Middle frontal gyrus (tissue), 1 donor: ENCODE data around the gene ZFHX2.
"Not testable (repeated sequence)": the region's sequence is repeated elsewhere in the genome, so short reads cannot be mapped to it uniquely, and the experiment has no call there.

Source experiments
- DNase-seq: peaks from one replicate; pipeline ENCODE4 v3.0.0-alpha.2; 2015; ENCODE audit warnings: low spot score; ENCODE audit errors: extremely low spot score

Gene ZFHX2

GRCh38 chr14:23551266-23552028, at the start of gene ZFHX2:
Gene ZFHX2, minus strand, starts transcription at chr14:23551765. Its CDS starts 16,440 bp downstream, at chr14:23535325.
- DNase-seq: no peak

- DNase-seq: no peak
Measured at GRCh38 chr14:23600806-23601205, 49.2 kb upstream of the ZFHX2 start.

- DNase-seq: no peak
Measured at GRCh38 chr14:23600322-23600707, 48.8 kb upstream of the ZFHX2 start.

DNA sequence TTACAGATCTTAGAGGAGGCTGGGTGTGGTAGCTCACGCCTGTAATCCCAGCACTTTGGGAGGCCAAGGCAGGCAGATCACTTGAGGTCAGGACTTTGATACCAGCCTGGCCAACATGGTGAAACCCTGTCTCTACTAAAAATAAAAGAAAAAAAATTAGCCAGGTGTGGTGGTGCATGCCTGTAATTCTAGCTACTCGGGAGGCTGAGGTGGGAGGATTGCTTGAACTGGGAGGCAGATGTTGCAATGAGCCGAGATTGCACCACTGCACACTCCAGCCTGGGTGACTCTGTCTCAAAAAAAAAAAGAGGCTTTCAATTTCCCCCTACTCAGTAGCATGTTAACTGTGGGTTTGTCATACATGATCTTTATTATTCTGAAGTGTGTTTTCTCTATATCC, 42.6 kb upstream of the ZFHX2 start:
- DNase-seq: not testable (repeated sequence)

GRCh38 chr14:23590198-23590597, 38.6 kb upstream of the ZFHX2 start:
- DNase-seq: no peak

DNA sequence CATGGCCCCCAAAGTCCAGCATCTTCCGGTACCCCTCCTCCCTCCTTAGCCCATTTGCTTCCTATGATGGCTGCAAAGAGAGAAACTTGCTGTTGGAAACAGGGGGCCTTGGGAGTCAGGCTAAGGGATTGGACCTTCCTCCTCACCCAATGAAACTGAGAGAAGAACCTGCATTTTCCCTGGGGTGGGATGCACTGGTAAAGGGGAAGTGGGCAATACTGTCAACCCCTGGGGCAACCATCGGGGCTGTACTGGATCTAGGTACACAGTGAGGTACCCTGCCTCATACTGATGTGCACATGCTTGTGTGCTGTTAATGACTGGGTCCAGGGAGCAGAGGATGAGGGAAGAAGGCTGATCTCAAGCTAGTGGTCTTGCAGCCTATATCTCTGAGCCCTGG, 38.0 kb upstream of the ZFHX2 start:
- DNase-seq: no peak

DNA sequence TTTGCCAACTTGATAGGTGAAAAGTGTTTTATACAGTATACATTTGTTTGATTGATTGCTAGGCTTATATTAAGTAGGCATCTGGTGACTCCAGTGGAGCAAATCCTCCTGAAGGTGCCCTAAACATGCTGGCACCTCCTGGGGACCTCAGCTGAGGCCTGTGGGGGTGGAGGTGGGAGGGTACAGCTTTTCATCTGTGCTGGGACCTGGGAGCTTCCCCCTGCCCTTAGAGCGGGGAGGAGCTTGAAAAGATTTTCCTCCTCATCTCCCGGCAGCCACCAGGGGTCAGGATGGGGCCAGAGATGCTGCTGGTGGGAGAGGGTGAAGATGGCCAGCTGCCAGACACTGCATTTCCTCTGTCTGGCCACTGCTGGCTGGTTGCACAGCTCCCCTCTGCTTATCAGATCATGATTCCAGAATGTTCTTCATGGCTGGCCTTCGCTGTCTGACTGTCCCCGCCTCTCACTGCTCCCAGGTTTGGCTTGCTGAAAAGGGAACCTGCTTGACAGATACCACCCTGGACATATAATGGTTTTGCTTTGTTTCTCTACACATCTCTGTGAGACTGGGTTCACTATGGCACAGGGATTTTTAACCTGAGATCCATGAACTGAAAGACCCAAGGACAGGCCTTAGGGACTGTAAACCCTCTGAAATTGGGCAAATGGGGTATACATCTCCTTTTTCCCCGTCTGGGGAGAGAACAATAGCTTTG, 37.5 kb upstream of the ZFHX2 start:
- DNase-seq: no peak

DNA sequence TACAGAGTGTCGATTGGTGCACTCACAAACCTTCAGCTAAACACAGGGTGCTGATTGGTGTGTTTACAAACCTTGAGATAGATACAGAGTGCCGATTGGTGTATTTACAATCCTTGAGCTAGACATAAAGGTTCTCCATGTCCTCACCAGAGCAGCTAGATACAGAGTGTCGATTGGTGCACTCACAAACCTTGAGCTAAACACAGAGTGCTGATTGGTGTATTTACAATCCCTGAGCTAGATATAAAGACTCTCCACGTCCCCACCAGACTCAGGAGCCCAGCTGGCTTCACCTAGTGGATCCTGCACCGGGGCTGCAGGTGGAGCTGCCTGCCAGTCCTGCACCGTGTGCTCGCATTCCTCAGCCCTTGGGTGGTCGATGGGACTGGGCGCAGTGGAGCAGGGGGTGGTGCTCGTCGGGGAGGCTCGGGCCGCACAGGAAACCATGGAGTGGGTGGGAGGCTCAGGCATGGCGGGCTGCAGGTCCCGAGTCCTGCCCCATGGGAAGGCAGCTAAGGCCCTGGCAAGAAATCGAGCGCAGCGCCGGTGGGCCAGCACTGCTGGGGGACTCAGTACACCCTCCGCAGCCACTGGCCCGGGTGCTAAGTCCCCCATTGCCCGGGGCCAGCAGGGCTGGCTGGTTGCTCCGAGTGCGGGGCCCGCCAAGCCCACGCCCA, 33.1 kb upstream of the ZFHX2 start:
- DNase-seq: not testable (repeated sequence)

GRCh38 chr14:23583761-23584526, 32.4 kb upstream of the ZFHX2 start:
- not testable (repeated sequence) for DNase-seq

GRCh38 chr14:23582906-23583760, 31.6 kb upstream of the ZFHX2 start:
- no peak for DNase-seq

GRCh38 chr14:23580948-23581281, 29.4 kb upstream of the ZFHX2 start:
- no peak for DNase-seq

DNA sequence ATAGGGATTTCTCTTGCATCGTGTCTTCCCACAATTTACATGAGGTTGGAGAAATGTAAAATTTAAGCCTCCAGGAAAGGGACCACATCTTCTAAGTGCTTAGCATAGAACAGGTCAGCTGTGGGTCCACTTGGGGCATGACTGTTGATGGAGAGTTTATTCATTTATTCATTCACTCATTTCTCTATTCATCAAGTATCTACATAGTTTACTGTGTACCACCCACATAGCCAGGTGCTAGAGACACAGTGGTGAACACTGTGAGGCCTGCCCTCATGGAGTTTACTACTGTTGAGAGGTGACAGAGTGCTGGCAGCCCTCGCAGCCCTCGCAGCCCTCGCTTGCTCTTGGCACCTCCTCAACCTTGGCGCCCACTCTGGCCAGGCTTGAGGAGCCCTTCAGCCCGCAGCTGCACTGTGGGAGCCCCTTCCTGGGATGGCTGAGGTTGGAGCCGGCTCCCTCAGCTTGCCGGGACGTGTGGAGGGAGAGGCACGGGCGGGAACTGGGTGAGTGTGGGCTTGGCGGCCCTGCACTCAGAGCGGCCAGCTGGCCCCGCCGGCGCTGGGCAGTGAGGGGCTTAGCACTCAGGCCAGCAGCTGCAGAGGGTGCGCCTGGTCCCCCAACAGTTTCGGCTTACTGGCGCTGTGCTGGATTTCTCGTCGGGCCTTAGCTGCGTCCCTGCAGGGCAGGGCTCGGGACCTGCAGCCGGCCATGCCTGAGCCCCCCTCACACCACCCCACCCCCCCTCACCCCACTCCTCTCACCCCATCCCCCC, 28.8 kb upstream of the ZFHX2 start:
- no peak for DNase-seq

GRCh38 chr14:23579739-23580138, 28.2 kb upstream of the ZFHX2 start:
- DNase-seq: no peak

GRCh38 chr14:23579311-23579630, 27.7 kb upstream of the ZFHX2 start:
- no peak for DNase-seq

- no peak for DNase-seq
Measured at GRCh38 chr14:23578560-23579310, 27.2 kb upstream of the ZFHX2 start, which contains the start of gene JPH4. Gene JPH4, minus strand, starts transcription at chr14:23578790. Its CDS starts 1,337 bp downstream, at chr14:23577453.

DNA sequence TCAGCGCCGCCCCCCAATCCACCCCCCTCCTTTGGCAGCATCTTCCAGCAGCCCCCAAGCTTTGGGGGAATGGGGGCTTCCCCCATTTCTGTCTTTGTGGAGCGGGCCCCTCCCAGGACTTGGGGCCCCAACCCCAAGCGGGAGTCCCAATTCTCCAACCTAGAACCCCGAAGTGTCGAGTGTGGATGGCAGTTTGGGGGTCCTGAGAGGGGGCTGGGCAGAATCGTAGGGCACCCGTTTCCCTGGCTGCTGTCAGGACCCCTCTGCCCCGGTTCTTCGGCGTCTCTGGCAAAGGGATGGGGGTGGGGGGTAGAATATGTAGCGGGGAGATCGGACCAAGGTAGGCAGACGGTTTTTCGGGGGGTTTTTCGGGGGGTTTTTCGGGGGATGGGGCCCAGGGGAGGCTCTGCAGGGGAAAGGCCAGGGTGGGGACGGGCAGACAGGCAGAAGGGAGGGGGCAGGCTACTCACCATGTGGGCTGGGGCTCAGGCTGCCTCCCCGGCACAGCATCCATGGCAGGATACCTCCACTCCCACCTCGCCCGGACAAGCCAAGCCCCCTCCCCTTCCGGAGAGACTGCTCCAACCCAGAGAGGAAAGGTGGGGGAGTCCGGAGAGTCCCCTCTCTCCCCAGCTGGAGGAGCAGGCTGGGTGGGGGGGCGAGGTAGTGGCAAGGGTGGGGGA, 26.3 kb upstream of the ZFHX2 start:
- DNase-seq: no peak

DNA sequence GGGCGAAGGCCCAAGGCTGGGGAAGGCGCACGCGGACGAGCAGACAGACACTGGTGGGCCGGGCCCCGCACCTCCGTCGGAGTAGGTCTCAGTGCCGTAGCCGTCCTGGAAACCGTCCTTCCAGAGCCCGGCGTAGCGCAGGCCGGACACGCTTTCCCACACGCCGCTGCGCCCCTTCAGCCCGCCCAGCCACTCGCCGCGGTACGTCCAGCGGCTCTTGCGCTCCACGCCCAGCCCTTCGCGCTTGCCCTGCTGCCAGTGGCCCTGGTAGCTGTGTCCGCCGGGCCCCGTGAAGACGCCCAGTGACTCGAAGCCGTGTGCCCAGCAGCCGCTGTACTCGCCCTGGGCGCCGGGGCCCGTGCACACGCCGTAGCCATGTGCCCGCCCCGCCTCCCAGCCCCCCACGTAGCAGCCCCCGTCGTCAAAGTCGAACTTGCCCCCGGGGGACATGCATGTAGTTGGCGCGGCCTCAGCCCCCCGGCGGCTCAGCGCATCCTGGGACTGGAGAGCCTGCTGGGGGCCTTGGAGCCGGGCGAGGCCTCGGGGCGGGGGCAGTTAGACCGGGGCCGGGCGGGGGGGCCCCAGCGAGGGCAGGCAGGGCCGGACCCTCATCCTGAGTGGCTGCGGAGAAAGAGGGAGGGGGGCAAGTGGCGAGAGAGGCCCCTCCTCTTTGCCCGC, 25.6 kb upstream of the ZFHX2 start:
- no peak for DNase-seq

DNA sequence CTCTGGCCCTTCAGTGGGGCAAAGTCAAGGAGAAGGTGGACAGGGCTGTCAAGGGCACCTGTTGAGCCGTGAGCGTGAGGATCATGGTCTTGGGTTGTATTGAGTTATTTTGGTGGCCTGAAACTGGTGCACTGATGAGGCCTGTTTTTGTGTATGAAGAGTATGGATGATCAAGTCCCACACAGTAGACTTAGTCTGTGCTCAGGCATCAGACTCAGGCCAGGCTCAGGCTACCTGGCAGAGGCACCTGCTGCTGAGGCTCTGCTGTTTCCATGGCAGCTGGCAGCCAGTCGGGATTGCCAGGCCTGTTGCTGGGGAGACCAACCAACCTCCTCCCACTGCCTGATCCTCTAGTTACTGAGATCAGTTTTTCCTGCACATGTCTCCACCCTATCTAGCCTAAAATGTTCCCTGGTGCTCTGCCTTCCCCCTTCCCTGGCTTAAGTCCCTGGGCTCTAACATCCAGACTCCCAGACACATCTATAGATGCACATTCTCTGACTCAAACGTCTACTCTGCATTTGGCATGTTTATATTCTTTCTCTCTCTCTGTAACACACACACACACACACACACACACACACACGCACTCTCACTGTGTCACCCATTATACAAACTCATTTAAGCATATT, 21.9 kb upstream of the ZFHX2 start:
- DNase-seq: no peak
